PC-9 (cell line): ENCODE measurements around the gene TMEM86A. TPM values are rescaled to one million over a fixed set of nuclear protein-coding genes. Genes with fewer than 3 reads are reported as not detected.

Experiments used
- BruUV-seq: library from RNA; stranded (reverse); fragments of 400-500 nt; replicated peaks from 2 replicates; lab custom pipeline; 2021; lab: Mats Ljungman, UMichigan
- CTCF ChIA-PET: fragments of 300-600 bp; sonication (Branson Sonifier 250); formaldehyde crosslinking; loops from one replicate; lab custom pipeline; 2022; ENCODE audit warnings: antibody characterized with exemption; lab: Charles Lee
- POLR2A ChIA-PET: fragments of 300-600 bp; sonication (Branson Sonifier 250); formaldehyde crosslinking; loops from one replicate; lab custom pipeline; 2022; ENCODE audit warnings: antibody characterized with exemption; ENCODE audit not compliant: unreplicated experiment; lab: Charles Lee
- DNase-seq, 2 experiments: peaks; one replicate each; pipeline versions ENCODE4 v3.0.0 to v3.0.0-alpha.2; 2015 to 2022; ENCODE audit warnings: mixed read lengths in 1 of 2
- H2AFZ ChIP-seq: fragments of 200-600 bp; sonication (generic); 2 replicates; pipeline ENCODE4 v1.8.1; 2017; ENCODE audit warnings: antibody characterized with exemption
- H3F3A ChIP-seq: fragments of 200-600 bp; sonication (generic); 2 replicates; pipeline ENCODE4 v1.8.1; 2017; ENCODE audit warnings: antibody characterized with exemption, mild to moderate bottlenecking, low read depth; ENCODE audit not compliant: insufficient read depth
- H3K27ac ChIP-seq: fragments of 200-600 bp; sonication (generic); 2 replicates; pipeline ENCODE4 v1.6.1; 2016; ENCODE audit warnings: mixed run types
- H3K27me3 ChIP-seq: fragments of 200-600 bp; sonication (generic); 2 replicates; pipeline ENCODE4 v1.6.1; 2016; ENCODE audit warnings: low read depth, mixed run types; ENCODE audit not compliant: insufficient read depth
- H3K36me3 ChIP-seq: fragments of 200-600 bp; sonication (generic); 2 replicates; pipeline ENCODE4 v1.6.1; 2016; ENCODE audit warnings: low read depth, mixed run types
- H3K4me1 ChIP-seq: fragments of 200-600 bp; sonication (generic); replicated peaks from 2 replicates; pipeline ENCODE4 v1.6.1; 2016; ENCODE audit warnings: mixed run types; ENCODE audit not compliant: insufficient read depth
- H3K4me2 ChIP-seq: fragments of 200-600 bp; sonication (generic); 2 replicates; pipeline ENCODE4 v1.6.1; 2017; ENCODE audit warnings: mixed run types
- H3K4me3 ChIP-seq: fragments of 200-600 bp; sonication (generic); 2 replicates; pipeline ENCODE4 v1.6.1; 2016; ENCODE audit warnings: mixed run types
- H3K79me2 ChIP-seq: fragments of 200-600 bp; sonication (generic); 2 replicates; pipeline ENCODE4 v1.6.1; 2017; ENCODE audit warnings: low read depth, mixed run types
- H3K9me2 ChIP-seq: fragments of 200-600 bp; sonication (generic); 2 replicates; pipeline ENCODE4 v1.8.1; 2017; ENCODE audit warnings: mild to moderate bottlenecking; ENCODE audit not compliant: insufficient read depth
- H3K9me3 ChIP-seq: fragments of 200-600 bp; sonication (generic); 2 replicates; pipeline ENCODE4 v1.8.1; 2016; ENCODE audit warnings: low read depth; ENCODE audit not compliant: insufficient read depth
- H4K20me1 ChIP-seq: fragments of 200-600 bp; sonication (generic); 2 replicates; pipeline ENCODE4 v1.8.1; 2017; ENCODE audit not compliant: insufficient read depth
- CTCF ChIP-seq: fragments of 200-600 bp; sonication (generic); conservative IDR thresholded peaks from 2 replicates; pipeline ENCODE4 v1.6.1; 2017; ENCODE audit warnings: mixed run types, antibody characterized with exemption, mild to moderate bottlenecking, moderate library complexity
- EZH2 ChIP-seq: fragments of 200-600 bp; sonication (generic); IDR thresholded peaks from 2 replicates; pipeline ENCODE4 v1.8.0; 2017; ENCODE audit warnings: antibody characterized with exemption, low read depth
- intact Hi-C: fragments of 100-400 bp; cut with micrococcal nuclease; formaldehyde crosslinking; loops from one replicate; pipeline ENCODE4 v1.10.0; 2022; ENCODE audit not compliant: unreplicated experiment
- total RNA-seq: library from RNA; stranded (reverse); gene quantifications from 2 replicates; pipeline ENCODE4 v1.2.3, GENCODE V29; 2021

Gene TMEM86A
- total RNA-seq, 1 experiment from 2014 or later = 2.1 TPM

- Histone ChIP-seq H3K79me2 (no peaks in the 10 kb centered on the region), H3K4me1 (no peaks in the 10 kb centered on the region), H3K4me3 (no peak overlapping the region), H3K9me2 (no peaks in the 10 kb centered on the region), H3K36me3 (no peaks in the 10 kb centered on the region), H3K27me3 (peaks cover 5% of the 10 kb centered on the region; the same call in 1 of the 2 replicates), H3K9me3 (no peaks in the 10 kb centered on the region), H3F3A (no peaks in the 10 kb centered on the region), H4K20me1 (no peaks in the 10 kb centered on the region), H3K4me2 (no peak overlapping the region), H2AFZ (no peak overlapping the region), H3K27ac (no peak overlapping the region)
- CTCF ChIA-PET = no interaction called here
- intact Hi-C loops = loop anchor here (10.0 kb wide), 1 partner anchor 493 kb away; the partner anchor contains the start of gene SAA2
- DNase-seq = no peak
- no TSS peak for BruUV-seq
- POLR2A ChIA-PET = no interaction called here
- TF ChIP-seq EZH2 = no peak
- no peak for TF ChIP-seq CTCF
Observed at GRCh38 chr11:18737642-18738041, 39.1 kb downstream of the TMEM86A start.

GRCh38 chr11:18739685-18740084 is 41.1 kb downstream of the TMEM86A start:
- H3F3A ChIP-seq = no peaks in the 10 kb centered on the region
- no peaks in the 10 kb centered on the region for H3K36me3 ChIP-seq
- ChIA-PET CTCF (no interaction called here), POLR2A (no interaction called here)
- H3K79me2 ChIP-seq = no peaks in the 10 kb centered on the region
- H4K20me1 ChIP-seq = no peaks in the 10 kb centered on the region
- H3K27ac ChIP-seq = no peak overlapping the region
- H3K4me3 ChIP-seq = no peak overlapping the region
- TF ChIP-seq CTCF = peak; percentile 47
- no peak for TF ChIP-seq EZH2
- H3K4me1 ChIP-seq = no peaks in the 10 kb centered on the region
- no peak overlapping the region for H3K4me2 ChIP-seq
- no TSS peak for BruUV-seq
- no peak for DNase-seq
- no peaks in the 10 kb centered on the region for H3K9me2 ChIP-seq
- no peaks in the 10 kb centered on the region for H3K9me3 ChIP-seq
- intact Hi-C loops = loop anchor here (10.0 kb wide), 1 partner anchor 495 kb away; the partner anchor contains the start of gene SAA2
- peaks cover 5% of the 10 kb centered on the region; the same call in 1 of the 2 replicates for H3K27me3 ChIP-seq
- no peak overlapping the region for H2AFZ ChIP-seq

- Histone ChIP-seq H4K20me1 (no peaks in the 10 kb centered on the region), H3K9me2 (no peaks in the 10 kb centered on the region), H3K36me3 (no peaks in the 10 kb centered on the region), H3K4me3 (no peak overlapping the region), H2AFZ (no peak overlapping the region), H3K27ac (no peak overlapping the region), H3K9me3 (no peaks in the 10 kb centered on the region), H3K79me2 (no peaks in the 10 kb centered on the region), H3K4me1 (no peaks in the 10 kb centered on the region), H3K27me3 (0 out of 2 replicates have a peak, but pooled peaks cover 1% of the 10 kb centered on the region), H3K4me2 (no peak overlapping the region), H3F3A (no peaks in the 10 kb centered on the region)
- TF ChIP-seq CTCF (no peak), EZH2 (no peak)
- BruUV-seq = no TSS peak
- POLR2A ChIA-PET = no interaction called here
- no peak for DNase-seq
- intact Hi-C loops = no loop called here
- CTCF ChIA-PET = interaction anchor here (0.6 kb wide), 1 partner anchor 1833 kb away, joined by 9 read pairs; no protein-coding TSS in a partner anchor
Observed at GRCh38 chr11:18741783-18742182, 43.2 kb downstream of the TMEM86A start.
